H9 (cell line): Measurements from ENCODE around the gene ANKRD36C. TPM values are rescaled to one million over a fixed set of nuclear protein-coding genes. Genes with fewer than 3 reads are reported as not detected.
A peak's percentile ranks its signal among the peaks of the same experiment; 100 is the strongest.
"Not testable (repeated sequence)": the region's sequence is repeated elsewhere in the genome, so short reads cannot be mapped to it uniquely, and the experiment has no call there.

Source experiments
- DNase-seq: peaks from one replicate; pipeline ENCODE4 v3.0.0-alpha.2; 2017
- H2AFZ ChIP-seq: one replicate; pipeline ENCODE4 v1.6.1; 2013; ENCODE audit warnings: mild to moderate bottlenecking, low read length, control low read depth, moderate library complexity
- H2AK5ac ChIP-seq: 2 replicates; pipeline ENCODE4 v1.6.1; 2013; ENCODE audit warnings: low read length, control low read depth, mixed read lengths; ENCODE audit not compliant: insufficient read length
- H2BK120ac ChIP-seq: one replicate; pipeline ENCODE4 v1.6.1; 2013; ENCODE audit warnings: low read depth, mild to moderate bottlenecking, low read length, control low read depth, inconsistent platforms; ENCODE audit not compliant: poor library complexity, severe bottlenecking
- H2BK12ac ChIP-seq: 2 replicates; pipeline ENCODE4 v1.6.1; 2013; ENCODE audit warnings: low read length, control low read depth, mixed read lengths, low read depth; ENCODE audit not compliant: insufficient read length
- H2BK15ac ChIP-seq: 2 replicates; pipeline ENCODE4 v1.6.1; 2013; ENCODE audit warnings: low read depth, low read length, control low read depth
- H2BK20ac ChIP-seq: one replicate; pipeline ENCODE4 v1.6.1; 2013; ENCODE audit warnings: low read depth, mild to moderate bottlenecking, low read length, control low read depth, inconsistent platforms; ENCODE audit not compliant: poor library complexity, severe bottlenecking
- H2BK5ac ChIP-seq: 2 replicates; pipeline ENCODE4 v1.6.1; 2013; ENCODE audit warnings: low read length, control low read depth, mixed read lengths; ENCODE audit not compliant: insufficient read length
- H3K14ac ChIP-seq: 2 replicates; pipeline ENCODE4 v1.6.1; 2013; ENCODE audit warnings: low read length, control low read depth; ENCODE audit not compliant: insufficient read depth
- H3K18ac ChIP-seq: 2 replicates; pipeline ENCODE4 v1.6.1; 2013; ENCODE audit warnings: low read depth, mild to moderate bottlenecking, mixed read lengths, low read length, control low read depth; ENCODE audit not compliant: insufficient read length
- H3K23ac ChIP-seq: 2 replicates; pipeline ENCODE4 v1.6.1; 2013; ENCODE audit warnings: low read length, control low read depth, mixed read lengths, low read depth; ENCODE audit not compliant: insufficient read length
- H3K23me2 ChIP-seq: 2 replicates; pipeline ENCODE4 v1.6.1; 2013; ENCODE audit warnings: low read depth, mild to moderate bottlenecking, mixed read lengths, low read length, control low read depth; ENCODE audit not compliant: insufficient read length, poor library complexity, severe bottlenecking
- H3K27ac ChIP-seq: 2 replicates; pipeline ENCODE4 v1.5.1; 2013; ENCODE audit warnings: low read length, control low read depth, mixed read lengths, low read depth; ENCODE audit not compliant: insufficient read length
- H3K27me3 ChIP-seq: 2 replicates; pipeline ENCODE4 v1.6.1; 2013; ENCODE audit warnings: low read length, control low read depth, inconsistent platforms; ENCODE audit not compliant: insufficient read depth
- H3K4ac ChIP-seq: 2 replicates; pipeline ENCODE4 v1.6.1; 2013; ENCODE audit warnings: low read depth, mild to moderate bottlenecking, control low read depth, inconsistent platforms, low read length, moderate library complexity
- H3K4me1 ChIP-seq: 2 replicates; pipeline ENCODE4 v1.6.1; 2013; ENCODE audit warnings: low read length, control low read depth, inconsistent platforms; ENCODE audit not compliant: insufficient read depth
- H3K4me2 ChIP-seq: 2 replicates; pipeline ENCODE4 v1.6.1; 2013; ENCODE audit warnings: low read length, control low read depth, mixed read lengths; ENCODE audit not compliant: insufficient read length, insufficient read depth
- H3K56ac ChIP-seq: 2 replicates; pipeline ENCODE4 v1.6.1; 2013; ENCODE audit warnings: low read depth, mild to moderate bottlenecking, mixed read lengths, low read length, control low read depth; ENCODE audit not compliant: insufficient read length
- H3K79me1 ChIP-seq: 2 replicates; pipeline ENCODE4 v1.6.1; 2013; ENCODE audit warnings: low read depth, mild to moderate bottlenecking, moderate library complexity, low read length, control low read depth, inconsistent platforms; ENCODE audit not compliant: insufficient read depth, poor library complexity, severe bottlenecking
- H3K79me2 ChIP-seq: 2 replicates; pipeline ENCODE4 v1.6.1; 2013; ENCODE audit warnings: low read length, control low read depth, inconsistent platforms; ENCODE audit not compliant: insufficient read depth
- H3K9ac ChIP-seq: 2 replicates; pipeline ENCODE4 v1.6.1; 2013; ENCODE audit warnings: low read length, control low read depth, mixed read lengths; ENCODE audit not compliant: insufficient read length; ENCODE audit errors: extremely low read depth
- H3K9me3 ChIP-seq: one replicate; pipeline ENCODE4 v1.6.1; 2013; ENCODE audit warnings: low read depth, low read length, inconsistent platforms; ENCODE audit not compliant: control insufficient read depth
- H3T11ph ChIP-seq: one replicate; pipeline ENCODE4 v1.6.1; 2013; ENCODE audit warnings: mild to moderate bottlenecking, low read length, control low read depth, inconsistent platforms
- H4K20me1 ChIP-seq: one replicate; pipeline ENCODE4 v1.6.1; 2013; ENCODE audit not compliant: control insufficient read depth, insufficient read length, insufficient read depth
- H4K5ac ChIP-seq: 2 replicates; pipeline ENCODE4 v1.6.1; 2013; ENCODE audit warnings: low read depth, mild to moderate bottlenecking, mixed read lengths, low read length, control low read depth; ENCODE audit not compliant: insufficient read length
- H4K8ac ChIP-seq: replicated peaks from 2 replicates; pipeline ENCODE4 v1.6.1; 2013; ENCODE audit warnings: low read length, control low read depth, mixed read lengths, low read depth; ENCODE audit not compliant: insufficient read length
- H4K91ac ChIP-seq: 2 replicates; pipeline ENCODE4 v1.6.1; 2013; ENCODE audit warnings: low read depth, mild to moderate bottlenecking, moderate library complexity, mixed read lengths, low read length, control low read depth; ENCODE audit not compliant: insufficient read length
- H3K27ac Mint-ChIP-seq, 3 experiments: 2 replicates in 2 of 3; 3 replicates in 1 of 3; pipeline ENCODE4 v1.8.0; 2020 to 2021; ENCODE audit warnings: mixed read lengths in 3 of 3, mild to moderate bottlenecking in 1 of 3, moderate library complexity in 1 of 3
- H3K27me3 Mint-ChIP-seq: 2 replicates; pipeline ENCODE4 v1.8.0; 2021; ENCODE audit warnings: low read depth, mild to moderate bottlenecking, moderate library complexity, mixed read lengths
- H3K36me3 Mint-ChIP-seq, 3 experiments: 2 replicates in 2 of 3; 3 replicates in 1 of 3; pipeline ENCODE4 v1.8.0; 2020 to 2021; ENCODE audit warnings: low read depth in 3 of 3, mixed read lengths in 3 of 3; ENCODE audit not compliant: insufficient read depth in 1 of 3
- H3K4me1 Mint-ChIP-seq, 2 experiments: 2 replicates each; pipeline ENCODE4 v1.8.0; 2020; ENCODE audit warnings: mixed read lengths in 2 of 2
- H3K4me3 Mint-ChIP-seq, 2 experiments: 2 replicates in 1 of 2; 3 replicates in 1 of 2; pipeline ENCODE4 v1.8.0; 2020 to 2021; ENCODE audit warnings: mild to moderate bottlenecking in 2 of 2, mixed read lengths in 2 of 2, moderate library complexity in 1 of 2
- H3K9me3 Mint-ChIP-seq, 2 experiments: 2 replicates in 1 of 2; 3 replicates in 1 of 2; pipeline ENCODE4 v1.8.0; 2020; ENCODE audit warnings: mild to moderate bottlenecking in 2 of 2, mixed read lengths in 2 of 2, moderate library complexity in 1 of 2
- CTCF ChIP-seq: fragments of 200-600 bp; sonication (generic); conservative IDR thresholded peaks from 3 replicates; pipeline ENCODE4 v1.8.0; 2021; ENCODE audit warnings: antibody characterized with exemption, mild to moderate bottlenecking
- WGBS: extraction: QIAGEN DNeasy Blood & Tissue Kit; methylation state at CpG from one replicate; pipeline ENCODE4 v1.1.7; 2013; ENCODE audit warnings: missing lambda C conversion rate, low lambda C conversion rate, mixed read lengths; ENCODE audit not compliant: insufficient read length; ENCODE audit errors: extremely low coverage; 5-methylcytosine and 5-hydroxymethylcytosine counted together
- total RNA-seq: library from RNA; stranded (reverse); gene quantifications from 2 replicates; pipeline ENCODE4 v1.2.1, GENCODE V29; 2021

The ANKRD36C gene
- total RNA-seq, 1 experiment from 2014 or later = 8.2 TPM

GRCh38 chr2:96011129-96011455 lies 19.5 kb upstream of the ANKRD36C start:
- H3K14ac ChIP-seq, H3K79me1 ChIP-seq, H3K4ac ChIP-seq, H3K4me2 ChIP-seq, H3K79me2 ChIP-seq, H2AK5ac ChIP-seq, H3K27me3 ChIP-seq, H3K9me3 ChIP-seq, H4K20me1 ChIP-seq, H3K23ac ChIP-seq, H4K8ac ChIP-seq, H3K36me3 Mint-ChIP-seq, H2BK5ac ChIP-seq, H3K4me1 ChIP-seq, H3K27ac Mint-ChIP-seq, H3K23me2 ChIP-seq, H3K9ac ChIP-seq, H2BK120ac ChIP-seq, H3K4me1 Mint-ChIP-seq, H3K18ac ChIP-seq, H2BK15ac ChIP-seq, H3K27ac ChIP-seq, H4K91ac ChIP-seq, H3T11ph ChIP-seq, H4K5ac ChIP-seq, H3K9me3 Mint-ChIP-seq, H2BK12ac ChIP-seq, H2BK20ac ChIP-seq, H2AFZ ChIP-seq, H3K56ac ChIP-seq: not testable (repeated sequence)
- DNase-seq = peak; percentile 44
- peak; percentile 52 for TF ChIP-seq CTCF
- peaks cover 20% of the 10 kb centered on the region for H3K27me3 Mint-ChIP-seq
- WGBS = no CpG with 5 or more reads among the region's 4 CpGs
- peak overlapping the region; percentile 53 to 74 for H3K4me3 Mint-ChIP-seq

GRCh38 chr2:96010320-96011128 lies 18.9 kb upstream of the ANKRD36C start:
- Mint-ChIP-seq H3K27me3 (peaks cover 26% of the 10 kb centered on the region), H3K27ac (peak overlapping the region in 1 of 3 experiments; percentile 34; a peak in 2 of 7 replicates), H3K4me3 (peak overlapping the region; percentile 72 to 86)
- H2BK20ac ChIP-seq, H2AK5ac ChIP-seq, H3K14ac ChIP-seq, H3K9ac ChIP-seq, H2AFZ ChIP-seq, H3K4me1 ChIP-seq, H2BK12ac ChIP-seq, H4K5ac ChIP-seq, H3K27ac ChIP-seq, H3K23ac ChIP-seq, H2BK120ac ChIP-seq, H2BK15ac ChIP-seq, H3K79me2 ChIP-seq, H4K91ac ChIP-seq, H3K18ac ChIP-seq, H3K27me3 ChIP-seq, H3K4me1 Mint-ChIP-seq, H3K36me3 Mint-ChIP-seq, H3K56ac ChIP-seq, H3K9me3 Mint-ChIP-seq, H3K9me3 ChIP-seq, H4K8ac ChIP-seq, H3K4ac ChIP-seq, H2BK5ac ChIP-seq, H3K4me2 ChIP-seq, H3K23me2 ChIP-seq, H4K20me1 ChIP-seq, H3T11ph ChIP-seq, H3K79me1 ChIP-seq: not testable (repeated sequence)
- WGBS = no CpG with 5 or more reads among the region's 65 CpGs
- peak; percentile 96 for DNase-seq
